ENCODE results near the gene DPYSL4. TPM values are rescaled to one million over a fixed set of nuclear protein-coding genes. Genes with fewer than 3 reads are reported as not detected.

DPYSL4 gene
- total RNA-seq, 2 donors from 2014 or later, result 4.1 to 22.6 TPM

DNA sequence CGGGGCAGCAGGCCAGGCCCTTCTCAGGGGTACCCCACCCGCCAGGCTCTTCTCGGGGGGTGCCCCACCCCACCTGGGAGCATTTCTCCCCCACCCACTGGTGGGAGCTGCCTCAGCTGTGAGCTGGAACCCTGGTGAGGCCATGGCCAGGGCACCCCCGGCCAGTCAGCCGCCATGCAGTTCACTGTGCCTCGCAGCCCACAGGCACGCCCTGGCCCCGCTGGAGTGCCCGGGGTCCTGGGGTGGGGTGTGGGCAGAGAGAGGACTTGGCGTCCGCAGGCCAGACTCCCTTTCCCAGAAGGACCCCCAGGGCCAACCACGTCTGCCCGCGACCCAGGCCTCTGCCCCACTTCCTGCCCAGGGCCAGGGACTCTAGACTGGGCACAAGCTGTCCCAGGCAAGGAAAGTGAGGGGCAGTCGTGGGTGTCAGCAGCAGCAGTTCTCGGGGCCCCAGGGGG is 13.1 kb downstream of the DPYSL4 start:
- H3K4me3 ChIP-seq, result no peak overlapping the region
- TF ChIP-seq POLR2A (IDR thresholded peaks at IDR 0.05) (no peak), POLR2AphosphoS5 (IDR thresholded peaks at IDR 0.05) (no peak)
- TF ChIP-seq, protein P1, sequence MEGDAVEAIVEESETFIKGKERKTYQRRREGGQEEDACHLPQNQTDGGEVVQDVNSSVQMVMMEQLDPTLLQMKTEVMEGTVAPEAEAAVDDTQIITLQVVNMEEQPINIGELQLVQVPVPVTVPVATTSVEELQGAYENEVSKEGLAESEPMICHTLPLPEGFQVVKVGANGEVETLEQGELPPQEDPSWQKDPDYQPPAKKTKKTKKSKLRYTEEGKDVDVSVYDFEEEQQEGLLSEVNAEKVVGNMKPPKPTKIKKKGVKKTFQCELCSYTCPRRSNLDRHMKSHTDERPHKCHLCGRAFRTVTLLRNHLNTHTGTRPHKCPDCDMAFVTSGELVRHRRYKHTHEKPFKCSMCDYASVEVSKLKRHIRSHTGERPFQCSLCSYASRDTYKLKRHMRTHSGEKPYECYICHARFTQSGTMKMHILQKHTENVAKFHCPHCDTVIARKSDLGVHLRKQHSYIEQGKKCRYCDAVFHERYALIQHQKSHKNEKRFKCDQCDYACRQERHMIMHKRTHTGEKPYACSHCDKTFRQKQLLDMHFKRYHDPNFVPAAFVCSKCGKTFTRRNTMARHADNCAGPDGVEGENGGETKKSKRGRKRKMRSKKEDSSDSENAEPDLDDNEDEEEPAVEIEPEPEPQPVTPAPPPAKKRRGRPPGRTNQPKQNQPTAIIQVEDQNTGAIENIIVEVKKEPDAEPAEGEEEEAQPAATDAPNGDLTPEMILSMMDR (IDR thresholded peaks at IDR 0.05), result no peak
- 91% methylated on average over 16 of the region's 16 CpGs for WGBS
- no peak overlapping the region for H3K27ac ChIP-seq
- DNase-seq (ENCODE audit: low spot score), result no peak
- no peaks in the 10 kb centered on the region for H3K4me1 ChIP-seq (replicated peaks)
- intact Hi-C loops (cut with DNase I), result no loop called here
- H3K36me3 ChIP-seq, result no peaks in the 10 kb centered on the region
- H3K27me3 ChIP-seq (replicated peaks; ENCODE audit: insufficient read depth), result no peaks in the 10 kb centered on the region
- no peaks in the 10 kb centered on the region for H3K9me3 ChIP-seq

DNA sequence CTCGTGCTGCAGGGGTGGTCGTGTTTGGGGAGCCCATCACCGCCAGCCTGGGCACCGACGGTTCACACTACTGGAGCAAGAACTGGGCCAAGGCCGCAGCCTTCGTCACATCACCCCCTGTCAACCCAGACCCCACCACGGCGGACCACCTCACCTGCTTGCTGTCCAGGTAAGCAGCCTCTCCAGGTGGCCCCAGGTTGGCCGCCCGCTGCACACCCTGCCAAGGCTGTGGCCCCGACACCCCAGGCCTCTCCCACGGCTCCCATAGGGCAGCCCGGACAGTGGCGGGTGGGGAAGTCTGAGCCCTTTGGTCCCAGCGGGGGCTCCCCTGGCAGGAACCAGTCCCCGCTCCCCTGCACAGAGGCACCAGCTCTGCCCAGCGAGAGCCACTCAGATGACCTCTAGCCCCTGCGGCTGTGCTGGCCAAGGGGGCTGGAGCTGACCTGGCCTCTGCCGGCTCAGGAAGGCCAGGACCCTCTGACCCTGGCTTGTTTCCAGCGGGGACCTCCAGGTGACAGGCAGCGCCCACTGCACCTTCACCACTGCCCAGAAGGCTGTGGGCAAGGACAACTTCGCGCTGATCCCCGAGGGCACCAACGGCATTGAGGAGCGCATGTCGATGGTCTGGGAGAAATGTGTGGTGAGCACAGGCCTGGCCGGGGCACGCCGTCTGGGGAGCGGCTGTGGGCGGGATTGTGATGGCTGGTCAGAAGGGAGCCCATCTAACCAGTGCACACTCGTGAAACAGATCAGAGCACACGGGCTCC is 13.8 kb downstream of the DPYSL4 start:
- 88% methylated on average over 28 of the region's 35 CpGs for WGBS
- Histone ChIP-seq H3K9me3 (no peaks in the 10 kb centered on the region), H3K27ac (no peak overlapping the region), H3K27me3 (replicated peaks; ENCODE audit: insufficient read depth) (no peaks in the 10 kb centered on the region), H3K36me3 (no peaks in the 10 kb centered on the region), H3K4me1 (replicated peaks) (no peaks in the 10 kb centered on the region), H3K4me3 (no peak overlapping the region)
- no peak for TF ChIP-seq POLR2A (IDR thresholded peaks at IDR 0.05)
- no peak for TF ChIP-seq POLR2AphosphoS5 (IDR thresholded peaks at IDR 0.05)
- TF ChIP-seq, protein P1 (IDR thresholded peaks at IDR 0.05), result no peak
- intact Hi-C loops (cut with DNase I), result no loop called here
- no peak for DNase-seq (ENCODE audit: low spot score)

DNA sequence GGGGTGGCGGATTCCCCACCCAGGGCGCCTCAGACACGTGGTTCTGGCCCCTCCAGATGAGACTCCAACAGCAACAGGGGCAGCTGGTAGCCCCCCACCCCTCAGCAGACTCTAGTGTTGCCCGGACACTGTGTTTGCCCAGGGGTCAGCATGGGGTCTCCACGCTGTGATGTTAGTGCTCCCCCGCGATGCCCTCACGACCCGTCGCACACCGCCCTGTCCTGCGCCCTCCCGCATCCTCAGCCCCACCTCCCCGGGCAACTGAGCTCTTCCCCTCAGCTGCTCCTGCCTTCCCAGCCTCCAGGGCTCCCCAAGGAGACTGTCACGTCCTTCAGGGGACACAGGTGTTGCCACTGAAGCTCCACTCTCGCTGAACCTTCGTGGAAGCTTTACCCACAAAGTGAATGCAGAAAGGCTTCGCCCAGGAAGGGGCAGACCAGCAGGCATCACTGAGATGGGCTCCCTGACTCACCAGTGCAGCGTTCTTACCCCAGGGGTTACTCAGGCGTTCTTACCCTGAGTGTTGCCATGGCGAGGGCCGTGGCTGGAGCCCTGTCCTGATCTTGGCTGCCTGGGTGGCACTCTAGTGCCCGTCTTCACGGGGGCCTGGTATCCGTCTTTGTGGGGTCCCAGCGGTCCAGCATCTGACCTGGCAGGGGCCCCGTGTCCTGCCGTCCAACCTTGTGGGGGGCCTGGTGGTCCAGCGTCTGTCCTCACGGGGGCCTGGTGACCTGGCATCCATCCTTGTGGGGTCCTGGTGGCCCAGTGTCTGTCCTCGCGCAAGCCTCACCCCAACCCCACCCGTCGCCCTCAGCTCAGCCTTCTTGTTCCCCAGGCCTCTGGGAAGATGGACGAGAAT is 14.6 kb downstream of the DPYSL4 start:
- Histone ChIP-seq H3K4me1 (replicated peaks) (no peaks in the 10 kb centered on the region), H3K27me3 (replicated peaks; ENCODE audit: insufficient read depth) (no peaks in the 10 kb centered on the region), H3K4me3 (no peak overlapping the region), H3K9me3 (no peaks in the 10 kb centered on the region), H3K36me3 (no peaks in the 10 kb centered on the region), H3K27ac (no peak overlapping the region)
- intact Hi-C loops (cut with DNase I), result no loop called here
- no peak for DNase-seq (ENCODE audit: low spot score)
- 90% methylated on average over 35 of the region's 35 CpGs for WGBS
- TF ChIP-seq POLR2A (IDR thresholded peaks at IDR 0.05), result no peak
- no peak for TF ChIP-seq POLR2AphosphoS5 (IDR thresholded peaks at IDR 0.05)
- TF ChIP-seq, protein P1 (IDR thresholded peaks at IDR 0.05), result no peak

DNA sequence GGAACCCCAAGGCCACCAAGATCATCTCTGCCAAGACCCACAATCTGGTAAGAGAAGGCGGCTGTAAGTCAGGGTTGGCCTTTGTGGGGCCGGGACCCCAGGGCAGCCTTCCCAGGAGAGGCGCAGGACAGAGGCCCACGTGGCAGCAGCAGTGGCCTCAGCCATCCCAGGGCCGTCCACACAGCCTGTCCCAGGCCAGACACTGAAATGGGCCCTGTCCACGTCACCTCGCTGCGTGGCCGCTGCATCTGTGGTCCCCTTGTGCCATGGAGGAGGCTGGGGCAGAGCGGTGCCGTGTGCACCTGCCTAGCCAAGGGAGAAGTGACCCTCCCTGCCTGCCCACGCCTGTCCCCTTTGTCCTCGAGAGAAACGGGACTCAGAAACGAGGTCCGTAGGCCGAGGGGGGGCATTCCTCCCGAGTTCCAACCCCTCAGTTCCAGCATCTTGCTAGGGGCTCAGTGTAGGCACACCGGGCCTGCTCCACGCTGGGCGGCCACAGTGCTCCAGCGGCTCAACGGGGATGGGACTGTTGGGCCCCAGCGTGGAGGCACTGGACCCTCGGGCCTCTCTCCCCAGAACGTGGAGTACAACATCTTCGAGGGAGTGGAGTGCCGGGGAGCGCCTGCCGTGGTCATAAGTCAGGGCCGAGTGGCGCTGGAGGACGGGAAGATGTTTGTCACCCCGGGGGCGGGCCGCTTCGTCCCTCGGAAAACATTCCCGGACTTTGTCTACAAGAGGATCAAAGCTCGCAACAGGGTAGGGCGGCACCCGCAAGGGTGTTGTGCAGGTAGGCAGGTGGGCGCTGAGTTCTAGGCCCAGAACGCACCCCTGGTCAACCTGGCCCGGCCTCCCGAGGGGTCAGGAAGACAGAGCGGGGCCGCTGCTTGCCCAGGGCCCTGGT is 15.6 kb downstream of the DPYSL4 start:
- WGBS, result 88% methylated on average over 46 of the region's 48 CpGs
- no peak overlapping the region for H3K4me3 ChIP-seq
- TF ChIP-seq, protein P1 (IDR thresholded peaks at IDR 0.05), result no peak
- no peak for TF ChIP-seq POLR2A (IDR thresholded peaks at IDR 0.05)
- TF ChIP-seq POLR2AphosphoS5 (IDR thresholded peaks at IDR 0.05), result no peak
- no peaks in the 10 kb centered on the region for H3K36me3 ChIP-seq
- H3K9me3 ChIP-seq, result no peaks in the 10 kb centered on the region
- no peak overlapping the region for H3K27ac ChIP-seq
- no peaks in the 10 kb centered on the region for H3K27me3 ChIP-seq (replicated peaks; ENCODE audit: insufficient read depth)
- no peak for DNase-seq (ENCODE audit: low spot score)
- no peaks in the 10 kb centered on the region for H3K4me1 ChIP-seq (replicated peaks)
- intact Hi-C loops (cut with DNase I), result no loop called here

Data from prostate gland (tissue), 2 donors.